BLaER1 treated with 17β-estradiol and CSF1 and Interleukin-3, amounts not matched to agents 10 nM and 100 nM (cell line): ENCODE data around the gene NPY.

Experiments used
- H3K27ac ChIP-seq, 11 experiments: shearing (Covaris generic); formaldehyde crosslinking; 2 replicates each; pipeline ENCODE4 v1.8.1; 2022
- H3K27me3 ChIP-seq, 11 experiments: shearing (Covaris generic); formaldehyde crosslinking; 2 replicates each; pipeline ENCODE4 v1.8.1; 2022
- H3K36me3 ChIP-seq, 11 experiments: shearing (Covaris generic); formaldehyde crosslinking; 2 replicates each; pipeline ENCODE4 v1.8.1; 2022
- H3K4me1 ChIP-seq, 10 experiments: shearing (Covaris generic); formaldehyde crosslinking; 2 replicates each; pipeline ENCODE4 v1.8.1; 2022
- H3K4me2 ChIP-seq, 11 experiments: shearing (Covaris generic); formaldehyde crosslinking; 2 replicates each; pipeline ENCODE4 v1.8.1; 2022
- H3K4me3 ChIP-seq, 10 experiments: shearing (Covaris generic); formaldehyde crosslinking; 2 replicates each; pipeline ENCODE4 v1.8.1; 2022
- H3K9ac ChIP-seq, 11 experiments: shearing (Covaris generic); formaldehyde crosslinking; 2 replicates each; pipeline ENCODE4 v1.8.1; 2022
- H3K9me3 ChIP-seq, 11 experiments: shearing (Covaris generic); formaldehyde crosslinking; replicated peaks in 1 of 11; 2 replicates each; pipeline ENCODE4 v1.8.1; 2022
- H4K20me1 ChIP-seq, 11 experiments: shearing (Covaris generic); formaldehyde crosslinking; 2 replicates each; pipeline ENCODE4 v1.8.1; 2022
- Cebpa-rat ChIP-seq, 11 experiments: shearing (Covaris generic); IDR thresholded peaks; 2 replicates each; pipeline ENCODE4 v1.8.1; 2022

Gene NPY

GRCh38 chr7:24299192-24299591 lies 15.2 kb downstream of the NPY start:
- Histone ChIP-seq H3K4me3 (no peak overlapping the region), H3K9ac (no peak overlapping the region), H3K9me3 (peaks cover 0 to 20% (median 7%) of the 10 kb centered on the region in 11 experiments; a peak in 11 of 22 replicates), H3K4me2 (peak overlapping the region in 8 of 11 experiments; percentile 56 to 88 (median 68); a peak in 17 of 22 replicates), H3K4me1 (peaks cover 6 to 42% (median 24%) of the 10 kb centered on the region in 10 experiments; a peak in 17 of 20 replicates), H3K27ac (peak overlapping the region in 5 of 11 experiments; percentile 1 to 39 (median 15); a peak in 4 of 22 replicates), H3K27me3 (no peaks in the 10 kb centered on the region), H4K20me1 (no peaks in the 10 kb centered on the region), H3K36me3 (no peaks in the 10 kb centered on the region)
- no peak for TF ChIP-seq Cebpa-rat (IDR thresholded peaks at IDR 0.05)

- H3K27ac ChIP-seq: no peak overlapping the region
- H3K4me2 ChIP-seq: peak overlapping the region in 5 of 11 experiments; percentile 0 to 43 (median 27); a peak in 8 of 22 replicates
- no peak overlapping the region for H3K9ac ChIP-seq
Observed at GRCh38 chr7:24301703-24302102, 17.7 kb downstream of the NPY start.

GRCh38 chr7:24304494-24305095 lies 20.6 kb downstream of the NPY start:
- no peak for TF ChIP-seq Cebpa-rat (IDR thresholded peaks at IDR 0.05)
- Histone ChIP-seq H3K27ac (no peak overlapping the region), H3K4me1 (peaks cover 0 to 36% (median 13%) of the 10 kb centered on the region in 10 experiments; a peak in 14 of 20 replicates), H4K20me1 (no peaks in the 10 kb centered on the region), H3K27me3 (no peaks in the 10 kb centered on the region), H3K4me2 (peak overlapping the region in 4 of 11 experiments; percentile 6 to 27 (median 18); a peak in 5 of 22 replicates), H3K9ac (no peak overlapping the region), H3K36me3 (no peaks in the 10 kb centered on the region), H3K9me3 (peaks cover 4 to 25% (median 19%) of the 10 kb centered on the region in 11 experiments; a peak in 19 of 22 replicates), H3K4me3 (no peak overlapping the region)

More at GRCh38 chr7:24301703-24302102, 17.7 kb downstream of the NPY start:
- H3K36me3 ChIP-seq: no peaks in the 10 kb centered on the region
- H3K4me3 ChIP-seq: no peak overlapping the region
- no peaks in the 10 kb centered on the region for H4K20me1 ChIP-seq
- TF ChIP-seq Cebpa-rat (IDR thresholded peaks at IDR 0.05): no peak
- peaks cover 6 to 50% (median 25%) of the 10 kb centered on the region in 10 experiments; a peak in 17 of 20 replicates for H3K4me1 ChIP-seq
- no peaks in the 10 kb centered on the region for H3K27me3 ChIP-seq
- peaks cover 4 to 23% (median 19%) of the 10 kb centered on the region in 11 experiments; a peak in 19 of 22 replicates for H3K9me3 ChIP-seq

- Histone ChIP-seq H3K36me3 (no peaks in the 10 kb centered on the region), H3K4me2 (no peak overlapping the region), H3K9ac (no peak overlapping the region), H3K27me3 (no peaks in the 10 kb centered on the region), H3K27ac (no peak overlapping the region), H4K20me1 (no peaks in the 10 kb centered on the region), H3K4me3 (no peak overlapping the region), H3K9me3 (peaks cover 4 to 14% (median 10%) of the 10 kb centered on the region in 11 experiments; a peak in 19 of 22 replicates), H3K4me1 (peaks cover 0 to 16% (median 2%) of the 10 kb centered on the region in 10 experiments; a peak in 8 of 20 replicates)
- no peak for TF ChIP-seq Cebpa-rat (IDR thresholded peaks at IDR 0.05)
Observed at GRCh38 chr7:24307326-24307725, 23.3 kb downstream of the NPY start.

GRCh38 chr7:24312588-24312987 lies 28.6 kb downstream of the NPY start:
- H3K27me3 ChIP-seq: no peaks in the 10 kb centered on the region
- no peak overlapping the region for H3K4me2 ChIP-seq
- no peak for TF ChIP-seq Cebpa-rat (IDR thresholded peaks at IDR 0.05)
- no peak overlapping the region for H3K9ac ChIP-seq
- no peaks in the 10 kb centered on the region for H3K36me3 ChIP-seq
- no peak overlapping the region for H3K4me3 ChIP-seq
- no peak overlapping the region for H3K27ac ChIP-seq
- H3K4me1 ChIP-seq: no peaks in the 10 kb centered on the region
- H3K9me3 ChIP-seq: 0 out of 22 replicates have a peak, but pooled peaks cover 0 to 6% (median 0%) of the 10 kb centered on the region in 11 experiments
- no peaks in the 10 kb centered on the region for H4K20me1 ChIP-seq

GRCh38 chr7:24313777-24314176 lies 29.8 kb downstream of the NPY start:
- no peak for TF ChIP-seq Cebpa-rat (IDR thresholded peaks at IDR 0.05)
- no peak overlapping the region for H3K27ac ChIP-seq
- no peak overlapping the region for H3K4me3 ChIP-seq

GRCh38 chr7:24316340-24316739 lies 32.4 kb downstream of the NPY start:
- Histone ChIP-seq H3K36me3 (no peaks in the 10 kb centered on the region), H3K4me2 (no peak overlapping the region), H3K27me3 (no peaks in the 10 kb centered on the region), H3K9me3 (0 out of 22 replicates have a peak, but pooled peaks cover 0 to 5% (median 0%) of the 10 kb centered on the region in 11 experiments), H3K27ac (no peak overlapping the region), H3K4me1 (no peaks in the 10 kb centered on the region), H4K20me1 (no peaks in the 10 kb centered on the region), H3K4me3 (no peak overlapping the region), H3K9ac (no peak overlapping the region)
- no peak for TF ChIP-seq Cebpa-rat (IDR thresholded peaks at IDR 0.05)

More at GRCh38 chr7:24313777-24314176, 29.8 kb downstream of the NPY start:
- Histone ChIP-seq H3K4me2 (no peak overlapping the region), H3K27me3 (no peaks in the 10 kb centered on the region), H3K36me3 (no peaks in the 10 kb centered on the region), H4K20me1 (no peaks in the 10 kb centered on the region), H3K9ac (no peak overlapping the region), H3K9me3 (0 out of 22 replicates have a peak, but pooled peaks cover 0 to 7% (median 0%) of the 10 kb centered on the region in 11 experiments), H3K4me1 (no peaks in the 10 kb centered on the region)

- Histone ChIP-seq H3K9me3 (0 out of 22 replicates have a peak, but pooled peaks cover 0 to 5% (median 0%) of the 10 kb centered on the region in 11 experiments), H3K27ac (no peak overlapping the region), H3K36me3 (no peaks in the 10 kb centered on the region), H4K20me1 (no peaks in the 10 kb centered on the region), H3K4me2 (no peak overlapping the region), H3K4me1 (peaks cover 0 to 9% (median 0%) of the 10 kb centered on the region in 10 experiments; a peak in 2 of 20 replicates), H3K4me3 (no peak overlapping the region), H3K27me3 (no peaks in the 10 kb centered on the region), H3K9ac (no peak overlapping the region)
- no peak for TF ChIP-seq Cebpa-rat (IDR thresholded peaks at IDR 0.05)
Observed at GRCh38 chr7:24318326-24318725, 34.3 kb downstream of the NPY start.

- Histone ChIP-seq H3K9me3 (0 out of 22 replicates have a peak, but pooled peaks cover 0 to 5% (median 0%) of the 10 kb centered on the region in 11 experiments), H3K9ac (no peak overlapping the region), H3K27me3 (no peaks in the 10 kb centered on the region), H3K27ac (no peak overlapping the region), H3K4me1 (peaks cover 0 to 17% (median 4%) of the 10 kb centered on the region in 10 experiments; a peak in 14 of 20 replicates), H3K4me3 (no peak overlapping the region), H3K36me3 (no peaks in the 10 kb centered on the region), H3K4me2 (no peak overlapping the region), H4K20me1 (no peaks in the 10 kb centered on the region)
- TF ChIP-seq Cebpa-rat (IDR thresholded peaks at IDR 0.05): no peak
Observed at GRCh38 chr7:24319209-24319608, 35.2 kb downstream of the NPY start.
